Measurements from ENCODE around the gene ZBED6. TPM values are rescaled to one million over a fixed set of nuclear protein-coding genes. Genes with fewer than 3 reads are reported as not detected.

The ZBED6 gene
- polyA plus RNA-seq, 1 experiment = 12.6 TPM

DNA sequence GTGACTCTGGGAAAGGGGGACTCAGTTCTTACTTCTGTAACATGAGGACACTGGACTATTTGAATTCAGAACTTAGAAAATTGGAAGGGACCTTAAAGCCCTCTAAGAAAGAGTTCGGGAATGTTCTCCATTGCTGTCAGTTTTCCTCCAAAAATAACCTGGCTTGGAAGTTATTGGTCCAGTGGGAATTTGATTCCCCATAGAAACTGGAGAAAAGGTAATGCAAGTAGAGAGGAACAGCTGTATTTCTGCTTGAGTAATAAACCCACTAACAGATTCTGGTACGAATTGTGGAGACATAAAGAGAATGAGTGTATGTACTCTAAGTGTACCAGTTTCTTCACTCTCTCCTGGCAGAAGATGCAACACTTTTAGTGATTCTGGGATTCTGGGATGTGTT lies 1.8 kb downstream of the ZBED6 start:
- CTCF ChIA-PET = interaction anchor here (0.7 to 1.1 kb wide), 3 partner anchors 13 to 292 kb away, joined by 3 read pairs; no protein-coding TSS in a partner anchor
- Histone ChIP-seq H3K36me3 (ENCODE audit: control insufficient read depth, insufficient read depth, low read length) (peaks cover 3% of the 10 kb centered on the region; the same call in 1 of the 2 replicates), H3K27me3 (ENCODE audit: control insufficient read depth, insufficient read depth, low read length) (no peaks in the 10 kb centered on the region), H3K4me3 (ENCODE audit: low read depth, low read length) (peak overlapping the region; percentile 86)
- POLR2A ChIA-PET = interaction anchor here (0.8 kb wide), 1 partner anchor 10 kb away, joined by 4 read pairs; no protein-coding TSS in a partner anchor
- no peak for DNase-seq (ENCODE audit: low read depth)
- TF ChIP-seq, protein P1, sequence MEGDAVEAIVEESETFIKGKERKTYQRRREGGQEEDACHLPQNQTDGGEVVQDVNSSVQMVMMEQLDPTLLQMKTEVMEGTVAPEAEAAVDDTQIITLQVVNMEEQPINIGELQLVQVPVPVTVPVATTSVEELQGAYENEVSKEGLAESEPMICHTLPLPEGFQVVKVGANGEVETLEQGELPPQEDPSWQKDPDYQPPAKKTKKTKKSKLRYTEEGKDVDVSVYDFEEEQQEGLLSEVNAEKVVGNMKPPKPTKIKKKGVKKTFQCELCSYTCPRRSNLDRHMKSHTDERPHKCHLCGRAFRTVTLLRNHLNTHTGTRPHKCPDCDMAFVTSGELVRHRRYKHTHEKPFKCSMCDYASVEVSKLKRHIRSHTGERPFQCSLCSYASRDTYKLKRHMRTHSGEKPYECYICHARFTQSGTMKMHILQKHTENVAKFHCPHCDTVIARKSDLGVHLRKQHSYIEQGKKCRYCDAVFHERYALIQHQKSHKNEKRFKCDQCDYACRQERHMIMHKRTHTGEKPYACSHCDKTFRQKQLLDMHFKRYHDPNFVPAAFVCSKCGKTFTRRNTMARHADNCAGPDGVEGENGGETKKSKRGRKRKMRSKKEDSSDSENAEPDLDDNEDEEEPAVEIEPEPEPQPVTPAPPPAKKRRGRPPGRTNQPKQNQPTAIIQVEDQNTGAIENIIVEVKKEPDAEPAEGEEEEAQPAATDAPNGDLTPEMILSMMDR (IDR thresholded peaks at IDR 0.05; ENCODE audit: insufficient read depth, low read depth, low read length) = no peak

DNA sequence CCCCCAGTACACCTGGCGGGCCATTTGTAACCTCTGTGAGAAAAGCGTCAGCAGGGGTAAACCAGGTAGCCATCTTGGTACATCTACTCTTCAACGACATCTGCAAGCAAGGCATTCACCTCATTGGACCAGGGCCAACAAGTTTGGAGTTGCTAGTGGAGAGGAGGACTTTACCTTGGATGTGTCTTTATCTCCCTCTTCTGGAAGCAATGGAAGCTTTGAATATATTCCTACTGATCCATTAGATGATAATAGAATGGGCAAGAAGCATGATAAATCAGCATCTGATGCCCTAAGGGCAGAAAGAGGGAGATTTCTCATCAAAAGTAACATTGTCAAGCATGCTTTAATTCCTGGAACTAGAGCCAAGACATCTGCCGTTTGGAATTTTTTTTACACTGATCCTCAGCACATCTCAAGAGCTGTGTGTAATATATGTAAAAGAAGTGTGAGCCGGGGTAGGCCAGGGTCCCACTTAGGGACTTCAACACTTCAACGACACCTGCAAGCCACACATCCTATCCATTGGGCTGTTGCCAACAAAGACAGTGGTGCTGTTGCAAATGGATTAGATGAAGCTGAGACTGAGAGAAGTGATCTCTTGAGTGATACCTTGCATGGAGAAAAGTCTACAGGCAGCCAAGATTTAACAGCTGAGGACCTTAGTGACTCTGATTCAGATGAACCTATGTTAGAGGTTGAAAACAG lies 2.7 kb downstream of the ZBED6 start:
- peaks cover 3% of the 10 kb centered on the region; the same call in 1 of the 2 replicates for H3K36me3 ChIP-seq (ENCODE audit: control insufficient read depth, insufficient read depth, low read length)
- CTCF ChIA-PET = no interaction called here
- no peak for DNase-seq (ENCODE audit: low read depth)
- H3K4me3 ChIP-seq (ENCODE audit: low read depth, low read length) = no peak overlapping the region
- no peaks in the 10 kb centered on the region for H3K27me3 ChIP-seq (ENCODE audit: control insufficient read depth, insufficient read depth, low read length)
- POLR2A ChIA-PET = interaction anchor here (1.0 kb wide), 1 partner anchor 9 kb away, joined by 6 read pairs; no protein-coding TSS in a partner anchor
- TF ChIP-seq, protein P1 (IDR thresholded peaks at IDR 0.05; ENCODE audit: insufficient read depth, low read depth, low read length) = peak; percentile 26; the same call in 1 of the 2 replicates

DNA sequence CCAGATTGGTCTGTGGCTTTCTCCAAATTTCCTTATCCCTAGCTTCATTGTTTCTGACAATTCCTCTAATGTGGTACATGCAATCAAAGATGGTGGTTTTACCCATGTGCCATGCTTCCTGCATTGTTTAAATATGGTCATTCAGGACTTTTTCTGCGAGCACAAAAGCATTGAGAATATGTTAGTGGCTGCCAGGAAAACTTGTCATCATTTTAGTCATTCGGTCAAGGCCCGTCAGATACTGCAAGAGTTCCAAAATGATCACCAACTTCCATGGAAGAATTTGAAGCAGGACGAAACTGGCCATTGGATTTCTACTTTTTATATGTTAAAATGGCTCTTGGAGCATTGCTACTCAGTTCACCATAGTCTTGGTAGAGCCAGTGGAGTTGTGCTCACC lies 3.7 kb downstream of the ZBED6 start:
- no peak for DNase-seq (ENCODE audit: low read depth)

DNA sequence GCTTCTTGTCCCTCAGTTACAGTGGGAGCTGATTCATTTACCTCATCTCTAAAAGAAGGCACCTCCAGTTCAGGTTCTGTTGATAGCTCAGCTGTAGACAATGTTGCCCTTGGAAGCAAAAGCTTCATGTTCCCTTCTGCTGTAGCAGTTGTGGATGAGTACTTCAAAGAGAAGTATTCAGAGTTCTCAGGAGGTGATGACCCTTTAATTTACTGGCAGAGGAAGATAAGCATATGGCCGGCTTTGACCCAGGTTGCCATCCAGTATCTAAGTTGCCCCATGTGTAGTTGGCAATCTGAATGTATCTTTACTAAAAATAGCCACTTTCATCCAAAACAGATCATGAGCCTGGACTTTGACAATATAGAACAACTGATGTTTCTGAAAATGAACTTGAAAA lies 4.5 kb downstream of the ZBED6 start:
- TF ChIP-seq, protein P1 (IDR thresholded peaks at IDR 0.05; ENCODE audit: insufficient read depth, low read depth, low read length) = no peak
- H3K36me3 ChIP-seq (ENCODE audit: control insufficient read depth, insufficient read depth, low read length) = peaks cover 3% of the 10 kb centered on the region; the same call in 1 of the 2 replicates
- H3K27me3 ChIP-seq (ENCODE audit: control insufficient read depth, insufficient read depth, low read length) = no peaks in the 10 kb centered on the region
- H3K4me3 ChIP-seq (ENCODE audit: low read depth, low read length) = no peak overlapping the region
- ChIA-PET CTCF (interaction anchor here (1.6 kb wide), 1 partner anchor 459 kb away, joined by 4 read pairs; no protein-coding TSS in a partner anchor), POLR2A (no interaction called here)
- no peak for DNase-seq (ENCODE audit: low read depth)

More for the DNA sequence above, 3.7 kb downstream of the ZBED6 start:
- H3K27me3 ChIP-seq (ENCODE audit: control insufficient read depth, insufficient read depth, low read length) = no peaks in the 10 kb centered on the region
- CTCF ChIA-PET = interaction anchor here (0.6 to 1.6 kb wide), 2 partner anchors 61 to 459 kb away, joined by 3 to 4 read pairs; no protein-coding TSS in a partner anchor
- peaks cover 3% of the 10 kb centered on the region; the same call in 1 of the 2 replicates for H3K36me3 ChIP-seq (ENCODE audit: control insufficient read depth, insufficient read depth, low read length)
- TF ChIP-seq, protein P1 (IDR thresholded peaks at IDR 0.05; ENCODE audit: insufficient read depth, low read depth, low read length) = no peak
- POLR2A ChIA-PET = no interaction called here
- no peak overlapping the region for H3K4me3 ChIP-seq (ENCODE audit: low read depth, low read length)

DNA sequence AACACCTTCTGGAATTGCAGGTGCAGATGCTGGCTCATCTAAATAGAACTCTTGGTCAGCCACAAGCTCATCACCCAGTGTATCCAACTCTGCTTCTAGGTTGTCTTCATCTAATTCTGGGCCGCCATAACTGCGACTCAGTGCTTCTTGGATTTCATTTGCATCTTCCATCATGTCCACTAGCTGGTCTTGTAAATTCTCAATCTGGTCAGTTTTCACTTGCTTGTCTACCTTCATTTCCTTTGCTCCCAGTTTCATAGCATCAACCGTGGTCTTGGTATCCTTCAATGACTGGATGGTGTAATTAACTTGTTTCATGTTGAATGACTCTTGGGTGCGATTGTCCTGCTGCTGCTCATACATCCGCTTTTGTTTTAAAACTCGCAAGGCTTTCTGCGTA lies 10.3 kb downstream of the ZBED6 start:
- TF ChIP-seq, protein P1 (IDR thresholded peaks at IDR 0.05; ENCODE audit: insufficient read depth, low read depth, low read length) = no peak
- POLR2A ChIA-PET = no interaction called here
- DNase-seq (ENCODE audit: low read depth) = no peak
- CTCF ChIA-PET = interaction anchor here (1.2 kb wide), 1 partner anchor 30 kb away, joined by 3 read pairs; no protein-coding TSS in a partner anchor
- Histone ChIP-seq H3K36me3 (ENCODE audit: control insufficient read depth, insufficient read depth, low read length) (no peaks in the 10 kb centered on the region), H3K4me3 (ENCODE audit: low read depth, low read length) (no peak overlapping the region), H3K27me3 (ENCODE audit: control insufficient read depth, insufficient read depth, low read length) (no peaks in the 10 kb centered on the region)
